ENCODE data around the gene NOP9. TPM values are rescaled to one million over a fixed set of nuclear protein-coding genes. Genes with fewer than 3 reads are reported as not detected.

The NOP9 gene
- total RNA-seq, 1 experiment from 2014 or later, result 39.4 TPM

- H4K20me1 ChIP-seq (ENCODE audit: insufficient read depth), result no peaks in the 10 kb centered on the region
- no peak for TF ChIP-seq JUND (IDR thresholded peaks at IDR 0.05)
- TF ChIP-seq SIN3A (IDR thresholded peaks at IDR 0.05; ENCODE audit: low read depth), result no peak
- no peak for TF ChIP-seq EGR1 (IDR thresholded peaks at IDR 0.05; ENCODE audit: low read depth)
- TF ChIP-seq, protein P1, sequence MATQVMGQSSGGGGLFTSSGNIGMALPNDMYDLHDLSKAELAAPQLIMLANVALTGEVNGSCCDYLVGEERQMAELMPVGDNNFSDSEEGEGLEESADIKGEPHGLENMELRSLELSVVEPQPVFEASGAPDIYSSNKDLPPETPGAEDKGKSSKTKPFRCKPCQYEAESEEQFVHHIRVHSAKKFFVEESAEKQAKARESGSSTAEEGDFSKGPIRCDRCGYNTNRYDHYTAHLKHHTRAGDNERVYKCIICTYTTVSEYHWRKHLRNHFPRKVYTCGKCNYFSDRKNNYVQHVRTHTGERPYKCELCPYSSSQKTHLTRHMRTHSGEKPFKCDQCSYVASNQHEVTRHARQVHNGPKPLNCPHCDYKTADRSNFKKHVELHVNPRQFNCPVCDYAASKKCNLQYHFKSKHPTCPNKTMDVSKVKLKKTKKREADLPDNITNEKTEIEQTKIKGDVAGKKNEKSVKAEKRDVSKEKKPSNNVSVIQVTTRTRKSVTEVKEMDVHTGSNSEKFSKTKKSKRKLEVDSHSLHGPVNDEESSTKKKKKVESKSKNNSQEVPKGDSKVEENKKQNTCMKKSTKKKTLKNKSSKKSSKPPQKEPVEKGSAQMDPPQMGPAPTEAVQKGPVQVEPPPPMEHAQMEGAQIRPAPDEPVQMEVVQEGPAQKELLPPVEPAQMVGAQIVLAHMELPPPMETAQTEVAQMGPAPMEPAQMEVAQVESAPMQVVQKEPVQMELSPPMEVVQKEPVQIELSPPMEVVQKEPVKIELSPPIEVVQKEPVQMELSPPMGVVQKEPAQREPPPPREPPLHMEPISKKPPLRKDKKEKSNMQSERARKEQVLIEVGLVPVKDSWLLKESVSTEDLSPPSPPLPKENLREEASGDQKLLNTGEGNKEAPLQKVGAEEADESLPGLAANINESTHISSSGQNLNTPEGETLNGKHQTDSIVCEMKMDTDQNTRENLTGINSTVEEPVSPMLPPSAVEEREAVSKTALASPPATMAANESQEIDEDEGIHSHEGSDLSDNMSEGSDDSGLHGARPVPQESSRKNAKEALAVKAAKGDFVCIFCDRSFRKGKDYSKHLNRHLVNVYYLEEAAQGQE (IDR thresholded peaks at IDR 0.05; ENCODE audit: low read depth), result no peak
- TF ChIP-seq EZH2phosphoT487 (IDR thresholded peaks at IDR 0.05; ENCODE audit: borderline replicate concordance), result no peak
- no peak for TF ChIP-seq ZFX (IDR thresholded peaks at IDR 0.05)
- TF ChIP-seq EZH2 (IDR thresholded peaks at IDR 0.05), result no peak
- TF ChIP-seq SP1 (IDR thresholded peaks at IDR 0.05; ENCODE audit: low read depth), result no peak
- TF ChIP-seq ZNF274 (IDR thresholded peaks at IDR 0.05; ENCODE audit: low read depth, low read length), result no peak
- no peak for TF ChIP-seq CBX3 (IDR thresholded peaks at IDR 0.05; ENCODE audit: low read depth)
- no peak for TF ChIP-seq TCF7L2 (IDR thresholded peaks at IDR 0.05; ENCODE audit: borderline replicate concordance, extremely low read depth, insufficient read depth, insufficient read length)
- TF ChIP-seq POLR2AphosphoS5 (IDR thresholded peaks at IDR 0.05; ENCODE audit: low read depth, low read length), result no peak
- TF ChIP-seq POLR2A (IDR thresholded peaks at IDR 0.05; ENCODE audit: borderline replicate concordance, extremely low read depth, insufficient read depth, insufficient read length), result no peak
- TF ChIP-seq ELF1 (IDR thresholded peaks at IDR 0.05; ENCODE audit: borderline replicate concordance, low read depth), result no peak
- no peak for TF ChIP-seq ZBTB33 (IDR thresholded peaks at IDR 0.05; ENCODE audit: extremely low read depth, insufficient replicate concordance, low read length)
- TF ChIP-seq FOSL1 (IDR thresholded peaks at IDR 0.05; ENCODE audit: low read depth), result no peak
- no peak for TF ChIP-seq CEBPB (IDR thresholded peaks at IDR 0.05; ENCODE audit: low read depth)
- H3K9ac ChIP-seq (ENCODE audit: low read length), result no peak overlapping the region
- no peak overlapping the region for H2AFZ ChIP-seq (ENCODE audit: low read depth, low read length, poor library complexity, severe bottlenecking)
- H3K4me2 ChIP-seq (ENCODE audit: low read length), result peak overlapping the region; percentile 43
- DNase-seq (ENCODE audit: low read depth, low spot score) (no peak), ATAC-seq (peak; percentile 55; the same call in 1 of the 2 replicates)
- intact Hi-C loops (cut with micrococcal nuclease), result no loop called here
- H3K36me3 ChIP-seq (ENCODE audit: control insufficient read depth in 1 of 2, insufficient read depth in 2 of 2, low read length in 2 of 2), result no peaks in the 10 kb centered on the region; a peak in 1 of 4 replicates
- no peaks in the 10 kb centered on the region for H3K9me2 ChIP-seq (ENCODE audit: insufficient read depth)
- peaks cover 10 to 14% of the 10 kb centered on the region in 2 experiments for H3K4me1 ChIP-seq (ENCODE audit: control insufficient read depth in 1 of 2, insufficient read depth in 2 of 2, low read length in 2 of 2)
- CTCF ChIA-PET, result no interaction called here
- no peaks in the 10 kb centered on the region for H3K27me3 ChIP-seq (ENCODE audit: insufficient read depth, low read length)
- H3K79me2 ChIP-seq (ENCODE audit: insufficient read depth, low read length), result no peaks in the 10 kb centered on the region
- no peak overlapping the region for H3K4me3 ChIP-seq (replicated peaks in 1 of 2; ENCODE audit: low read depth in 1 of 2, low read length in 2 of 2)
- BruUV-seq (replicated peaks), result no TSS peak
- no peaks in the 10 kb centered on the region for H3K9me3 ChIP-seq (ENCODE audit: control insufficient read depth in 1 of 2, insufficient read depth in 1 of 2, low read depth in 1 of 2, low read length in 2 of 2)
- RAD21 ChIA-PET (ENCODE audit: low non-redundant PET in 1 of 2, low total read pairs in 2 of 2, uncharacterized antibody in 2 of 2, unreplicated experiment in 2 of 2), result no interaction called here
- POLR2A ChIA-PET, result no interaction called here
- H3K27ac ChIP-seq (ENCODE audit: low read depth, low read length), result no peak overlapping the region
Observed at GRCh38 chr14:24259282-24260025, 40.2 kb upstream of the NOP9 start.
